Neural cell (in vitro differentiated cells): ENCODE data around the gene KCNQ5. TPM values are rescaled to one million over a fixed set of nuclear protein-coding genes. Genes with fewer than 3 reads are reported as not detected.

Source experiments
- H2AFZ ChIP-seq: fragments of 200-600, 300-800 bp; sonication (generic), shearing (Covaris generic); 2 replicates; pipeline ENCODE4 v1.6.0; 2014; ENCODE audit warnings: low read depth, mild to moderate bottlenecking, antibody characterized with exemption, low read length, moderate library complexity
- H3F3A ChIP-seq: fragments of 200-600 bp; shearing (Covaris generic); 2 replicates; pipeline ENCODE4 v1.6.1; 2016; ENCODE audit warnings: mild to moderate bottlenecking, moderate library complexity, mixed read lengths, antibody characterized with exemption, low read length; ENCODE audit not compliant: insufficient read depth, poor library complexity, severe bottlenecking
- H3K27ac ChIP-seq: fragments of 200-600, 300-800 bp; sonication (generic), shearing (Covaris generic); 2 replicates; pipeline ENCODE4 v1.5.1; 2014; ENCODE audit warnings: mild to moderate bottlenecking, low read length, moderate library complexity
- H3K27me3 ChIP-seq: fragments of 300-800, 200-600 bp; sonication (generic), shearing (Covaris generic); 2 replicates; pipeline ENCODE4 v1.6.0; 2014; ENCODE audit warnings: mild to moderate bottlenecking, low read depth, low read length, moderate library complexity; ENCODE audit not compliant: insufficient read depth
- H3K36me3 ChIP-seq: fragments of 300-800, 200-600 bp; sonication (generic), shearing (Covaris generic); 2 replicates; pipeline ENCODE4 v1.5.1; 2014; ENCODE audit warnings: mild to moderate bottlenecking, antibody characterized with exemption, low read length, moderate library complexity; ENCODE audit not compliant: insufficient read depth
- H3K4me2 ChIP-seq: fragments of 300-800, 200-600 bp; sonication (generic), shearing (Covaris generic); 2 replicates; pipeline ENCODE4 v1.6.0; 2014; ENCODE audit warnings: mild to moderate bottlenecking, low read length
- H3K4me3 ChIP-seq: fragments of 300-800, 200-600 bp; sonication (generic), shearing (Covaris generic); 2 replicates; pipeline ENCODE4 v1.5.1; 2014; ENCODE audit warnings: mild to moderate bottlenecking, low read length, moderate library complexity
- H3K79me2 ChIP-seq: fragments of 200-600 bp; shearing (Covaris generic); replicated peaks from 2 replicates; pipeline ENCODE4 v1.6.0; 2014; ENCODE audit warnings: mild to moderate bottlenecking, low read length, moderate library complexity; ENCODE audit not compliant: insufficient read depth
- H3K9ac ChIP-seq: fragments of 300-800, 200-600 bp; sonication (generic), shearing (Covaris generic); 2 replicates; pipeline ENCODE4 v1.6.1; 2016; ENCODE audit warnings: mild to moderate bottlenecking, low read length, mixed read lengths
- H3K9me2 ChIP-seq: fragments of 200-600 bp; shearing (Covaris generic); 2 replicates; pipeline ENCODE4 v1.6.1; 2016; ENCODE audit warnings: mild to moderate bottlenecking, low read length, mixed read lengths; ENCODE audit not compliant: insufficient read depth
- H3K9me3 ChIP-seq: fragments of 200-600, 300-800 bp; sonication (generic), shearing (Covaris generic); 2 replicates; pipeline ENCODE4 v1.6.1; 2016; ENCODE audit warnings: mild to moderate bottlenecking, mixed run types, low read length, moderate library complexity, mixed read lengths
- H4K20me1 ChIP-seq: fragments of 200-600 bp; shearing (Covaris generic); 2 replicates; pipeline ENCODE4 v1.6.1; 2016; ENCODE audit warnings: mild to moderate bottlenecking, mixed run types; ENCODE audit not compliant: insufficient read depth
- EP300 ChIP-seq: fragments of 450-650 bp; conservative IDR thresholded peaks from 2 replicates; pipeline ENCODE4 v1.6.1; 2014; ENCODE audit warnings: antibody characterized with exemption, mild to moderate bottlenecking, moderate library complexity; ENCODE audit not compliant: poor library complexity, severe bottlenecking
- EZH2 ChIP-seq: fragments of 200-600, 300-800 bp; shearing (Covaris generic), sonication (generic); IDR thresholded peaks from 2 replicates; pipeline ENCODE4 v1.6.1; 2014; ENCODE audit warnings: antibody characterized with exemption, low read length, borderline replicate concordance, mild to moderate bottlenecking; ENCODE audit not compliant: insufficient read depth, poor library complexity, severe bottlenecking
- MXI1 ChIP-seq: fragments of 450-650 bp; conservative IDR thresholded peaks from 2 replicates; pipeline ENCODE4 v1.6.1; 2014; ENCODE audit warnings: antibody characterized with exemption, mild to moderate bottlenecking; ENCODE audit not compliant: poor library complexity, severe bottlenecking
- POLR2AphosphoS5 ChIP-seq: IDR thresholded peaks from 2 replicates; pipeline ENCODE4 v1.6.1; 2012
- RAD21 ChIP-seq: fragments of 450-650 bp; conservative IDR thresholded peaks from 2 replicates; pipeline ENCODE4 v1.6.1; 2014; ENCODE audit warnings: antibody characterized with exemption, mild to moderate bottlenecking, moderate library complexity
- SMC3 ChIP-seq: fragments of 450-650 bp; conservative IDR thresholded peaks from 2 replicates; pipeline ENCODE4 v1.6.1; 2014; ENCODE audit warnings: antibody characterized with exemption, mild to moderate bottlenecking, moderate library complexity; ENCODE audit not compliant: poor library complexity
- TAF1 ChIP-seq: IDR thresholded peaks from 2 replicates; pipeline ENCODE4 v1.6.1; 2012; ENCODE audit warnings: low read depth
- polyA plus RNA-seq: library from polyadenylated mRNA; depleted of rRNA; stranded (reverse); fragments of >200 nt; gene quantifications from 2 replicates; pipeline ENCODE4 v1.2.3, GENCODE V29; 2014
- TF ChIP-seq, protein P1 (sequence below): IDR thresholded peaks from 2 replicates; pipeline ENCODE4 v1.6.1; 2012; ENCODE audit warnings: borderline replicate concordance
- TF ChIP-seq, protein P2 (sequence below): fragments of 450-650 bp; IDR thresholded peaks from 2 replicates; pipeline ENCODE4 v1.5.1; 2014; ENCODE audit warnings: antibody characterized with exemption, mild to moderate bottlenecking, moderate library complexity; ENCODE audit not compliant: poor library complexity, severe bottlenecking

The KCNQ5 gene
- polyA plus RNA-seq, 1 donor from 2014 or later = 0.30 TPM

DNA sequence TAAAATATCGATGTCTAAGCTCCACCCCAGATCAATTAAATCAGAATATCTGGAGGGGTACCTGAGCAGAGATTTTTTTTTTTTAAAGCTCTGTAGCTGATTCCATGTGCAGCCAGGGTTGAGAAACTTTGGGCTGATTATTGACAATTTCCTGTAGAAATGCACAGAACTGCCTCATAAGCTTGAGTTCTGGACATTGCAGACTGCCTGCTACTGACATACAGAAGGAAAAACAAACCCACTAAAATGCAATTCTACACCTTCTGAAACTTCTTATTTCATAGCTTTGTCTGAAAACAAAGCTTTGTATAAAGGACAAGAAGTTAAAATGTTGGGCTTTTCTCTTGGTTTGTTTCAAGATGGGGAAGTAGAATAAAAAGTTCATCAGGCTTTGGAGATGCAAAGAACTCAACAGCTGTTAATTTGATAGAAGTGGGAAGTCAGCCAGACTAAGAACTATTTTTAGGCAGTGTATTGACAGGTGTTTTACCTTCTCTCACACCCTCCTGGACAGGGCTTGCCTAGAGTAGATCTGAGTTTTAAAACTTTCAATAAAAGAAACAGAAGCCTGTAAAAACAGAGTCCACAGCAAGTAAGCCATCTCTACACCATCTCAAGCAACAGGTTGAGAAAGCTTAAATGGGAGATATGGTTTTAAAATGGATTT, 147.7 kb downstream of the KCNQ5 start:
- no peak overlapping the region for H3K9ac ChIP-seq
- H4K20me1 ChIP-seq = no peaks in the 10 kb centered on the region
- no peaks in the 10 kb centered on the region for H3K27me3 ChIP-seq
- no peak overlapping the region for H3K27ac ChIP-seq
- no peak overlapping the region for H2AFZ ChIP-seq
- no peak overlapping the region for H3K4me2 ChIP-seq
- H3K4me3 ChIP-seq = no peak overlapping the region
- no peaks in the 10 kb centered on the region for H3K79me2 ChIP-seq
- H3K9me3 ChIP-seq = no peaks in the 10 kb centered on the region
- H3K36me3 ChIP-seq = no peaks in the 10 kb centered on the region
- no peaks in the 10 kb centered on the region for H3K9me2 ChIP-seq
- H3F3A ChIP-seq = no peaks in the 10 kb centered on the region
- TF ChIP-seq POLR2AphosphoS5 (no peak), SMC3 (no peak), MXI1 (no peak), TAF1 (no peak), EZH2 (no peak), EP300 (no peak), RAD21 (no peak)
- TF ChIP-seq, protein P1, sequence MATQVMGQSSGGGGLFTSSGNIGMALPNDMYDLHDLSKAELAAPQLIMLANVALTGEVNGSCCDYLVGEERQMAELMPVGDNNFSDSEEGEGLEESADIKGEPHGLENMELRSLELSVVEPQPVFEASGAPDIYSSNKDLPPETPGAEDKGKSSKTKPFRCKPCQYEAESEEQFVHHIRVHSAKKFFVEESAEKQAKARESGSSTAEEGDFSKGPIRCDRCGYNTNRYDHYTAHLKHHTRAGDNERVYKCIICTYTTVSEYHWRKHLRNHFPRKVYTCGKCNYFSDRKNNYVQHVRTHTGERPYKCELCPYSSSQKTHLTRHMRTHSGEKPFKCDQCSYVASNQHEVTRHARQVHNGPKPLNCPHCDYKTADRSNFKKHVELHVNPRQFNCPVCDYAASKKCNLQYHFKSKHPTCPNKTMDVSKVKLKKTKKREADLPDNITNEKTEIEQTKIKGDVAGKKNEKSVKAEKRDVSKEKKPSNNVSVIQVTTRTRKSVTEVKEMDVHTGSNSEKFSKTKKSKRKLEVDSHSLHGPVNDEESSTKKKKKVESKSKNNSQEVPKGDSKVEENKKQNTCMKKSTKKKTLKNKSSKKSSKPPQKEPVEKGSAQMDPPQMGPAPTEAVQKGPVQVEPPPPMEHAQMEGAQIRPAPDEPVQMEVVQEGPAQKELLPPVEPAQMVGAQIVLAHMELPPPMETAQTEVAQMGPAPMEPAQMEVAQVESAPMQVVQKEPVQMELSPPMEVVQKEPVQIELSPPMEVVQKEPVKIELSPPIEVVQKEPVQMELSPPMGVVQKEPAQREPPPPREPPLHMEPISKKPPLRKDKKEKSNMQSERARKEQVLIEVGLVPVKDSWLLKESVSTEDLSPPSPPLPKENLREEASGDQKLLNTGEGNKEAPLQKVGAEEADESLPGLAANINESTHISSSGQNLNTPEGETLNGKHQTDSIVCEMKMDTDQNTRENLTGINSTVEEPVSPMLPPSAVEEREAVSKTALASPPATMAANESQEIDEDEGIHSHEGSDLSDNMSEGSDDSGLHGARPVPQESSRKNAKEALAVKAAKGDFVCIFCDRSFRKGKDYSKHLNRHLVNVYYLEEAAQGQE = no peak
- TF ChIP-seq, protein P2, sequence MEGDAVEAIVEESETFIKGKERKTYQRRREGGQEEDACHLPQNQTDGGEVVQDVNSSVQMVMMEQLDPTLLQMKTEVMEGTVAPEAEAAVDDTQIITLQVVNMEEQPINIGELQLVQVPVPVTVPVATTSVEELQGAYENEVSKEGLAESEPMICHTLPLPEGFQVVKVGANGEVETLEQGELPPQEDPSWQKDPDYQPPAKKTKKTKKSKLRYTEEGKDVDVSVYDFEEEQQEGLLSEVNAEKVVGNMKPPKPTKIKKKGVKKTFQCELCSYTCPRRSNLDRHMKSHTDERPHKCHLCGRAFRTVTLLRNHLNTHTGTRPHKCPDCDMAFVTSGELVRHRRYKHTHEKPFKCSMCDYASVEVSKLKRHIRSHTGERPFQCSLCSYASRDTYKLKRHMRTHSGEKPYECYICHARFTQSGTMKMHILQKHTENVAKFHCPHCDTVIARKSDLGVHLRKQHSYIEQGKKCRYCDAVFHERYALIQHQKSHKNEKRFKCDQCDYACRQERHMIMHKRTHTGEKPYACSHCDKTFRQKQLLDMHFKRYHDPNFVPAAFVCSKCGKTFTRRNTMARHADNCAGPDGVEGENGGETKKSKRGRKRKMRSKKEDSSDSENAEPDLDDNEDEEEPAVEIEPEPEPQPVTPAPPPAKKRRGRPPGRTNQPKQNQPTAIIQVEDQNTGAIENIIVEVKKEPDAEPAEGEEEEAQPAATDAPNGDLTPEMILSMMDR = no peak

DNA sequence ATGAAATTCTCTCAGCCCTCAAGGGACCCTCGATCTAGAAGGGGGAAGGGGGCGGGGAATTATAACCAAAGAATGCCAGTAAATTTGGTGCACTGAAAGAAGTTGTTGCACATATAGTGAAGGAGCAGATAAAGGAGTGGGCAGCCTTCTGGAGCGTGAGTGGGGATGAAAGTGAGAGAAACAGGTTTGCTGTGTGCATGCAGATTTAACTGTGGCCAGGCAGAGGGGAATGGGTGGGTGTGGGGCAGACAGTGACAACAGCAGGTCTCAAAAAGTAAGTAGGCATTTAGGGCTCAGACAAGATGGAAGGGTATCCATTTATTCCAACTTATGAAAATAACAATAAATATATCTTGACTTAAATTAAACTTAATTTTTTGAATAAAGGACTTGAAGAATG, 149.1 kb downstream of the KCNQ5 start:
- Histone ChIP-seq H3F3A (no peaks in the 10 kb centered on the region), H3K36me3 (no peaks in the 10 kb centered on the region), H3K79me2 (no peaks in the 10 kb centered on the region), H3K9ac (no peak overlapping the region), H3K4me2 (no peak overlapping the region), H3K4me3 (no peak overlapping the region), H3K27me3 (no peaks in the 10 kb centered on the region), H3K9me3 (no peaks in the 10 kb centered on the region), H3K9me2 (no peaks in the 10 kb centered on the region), H2AFZ (no peak overlapping the region), H4K20me1 (no peaks in the 10 kb centered on the region), H3K27ac (no peak overlapping the region)
- TF ChIP-seq POLR2AphosphoS5 (no peak), EP300 (no peak), TAF1 (no peak), SMC3 (no peak), EZH2 (no peak), RAD21 (no peak), MXI1 (no peak)
- TF ChIP-seq, protein P2 = no peak
- TF ChIP-seq, protein P1 = no peak
